Measurements from ENCODE around the gene ZRANB1. TPM values are rescaled to one million over a fixed set of nuclear protein-coding genes. Genes with fewer than 3 reads are reported as not detected.

The ZRANB1 gene
- total and polyA plus RNA-seq, 3 donors from 2014 or later: 37.9 to 46.7 (median 38.7) TPM

GRCh38 chr10:125003146-125003900, 61.4 kb downstream of the ZRANB1 start:
- peaks cover 72% of the 10 kb centered on the region for H3K4me1 ChIP-seq
- H3K9me3 ChIP-seq: no peaks in the 10 kb centered on the region
- H3K27ac ChIP-seq: peak overlapping the region in 1 of 2 donors; percentile 74
- no peak overlapping the region for H3K4me3 ChIP-seq
- no peaks in the 10 kb centered on the region for H3K27me3 ChIP-seq
- 85 to 100% methylated on average over 1 to 30 of the region's 34 CpGs for WGBS, 2 donors
- TF ChIP-seq CTCF (IDR thresholded peaks at IDR 0.05) (no peak), POLR2A (IDR thresholded peaks at IDR 0.05) (no peak)
- no peaks in the 10 kb centered on the region for H3K36me3 ChIP-seq (ENCODE audit: low read depth, missing control alignments)
- no peak for DNase-seq
- intact Hi-C loops (cut with DNase I; ENCODE audit: low total_unique reads): no loop called here

GRCh38 chr10:125003901-125004467, 62.1 kb downstream of the ZRANB1 start:
- Histone ChIP-seq H3K27ac (no peak overlapping the region), H3K4me3 (no peak overlapping the region), H3K36me3 (ENCODE audit: low read depth, missing control alignments) (no peaks in the 10 kb centered on the region), H3K4me1 (peaks cover 70% of the 10 kb centered on the region), H3K27me3 (no peaks in the 10 kb centered on the region), H3K9me3 (no peaks in the 10 kb centered on the region)
- TF ChIP-seq POLR2A (IDR thresholded peaks at IDR 0.05): no peak
- TF ChIP-seq CTCF (IDR thresholded peaks at IDR 0.05): no peak
- no peak for DNase-seq
- 93% methylated on average over 6 to 14 of the region's 14 CpGs for WGBS, 2 donors
- intact Hi-C loops (cut with DNase I; ENCODE audit: low total_unique reads): no loop called here

- WGBS, 2 donors: 91 to 94% methylated on average over 7 to 19 of the region's 19 CpGs
- H3K4me1 ChIP-seq: peaks cover 70% of the 10 kb centered on the region
- intact Hi-C loops (cut with DNase I; ENCODE audit: low total_unique reads): no loop called here
These were observed 62.8 kb downstream of the ZRANB1 start for GRCh38 chr10:125004571-125005311.

More at GRCh38 chr10:125004571-125005311, 62.8 kb downstream of the ZRANB1 start:
- DNase-seq: no peak
- Histone ChIP-seq H3K9me3 (no peaks in the 10 kb centered on the region), H3K4me3 (no peak overlapping the region), H3K27me3 (no peaks in the 10 kb centered on the region), H3K27ac (no peak overlapping the region), H3K36me3 (ENCODE audit: low read depth, missing control alignments) (no peaks in the 10 kb centered on the region)
- TF ChIP-seq POLR2A (IDR thresholded peaks at IDR 0.05) (no peak), CTCF (IDR thresholded peaks at IDR 0.05) (no peak)

Data from testis (tissue), 3 donors.